Measurements from ENCODE around the gene MYLK3.

- no peak for TF ChIP-seq POLR2A (IDR thresholded peaks at IDR 0.05)
- TF ChIP-seq CTCF (IDR thresholded peaks at IDR 0.05), result no peak
- no peak for TF ChIP-seq POLR2AphosphoS5 (IDR thresholded peaks at IDR 0.05)
These were observed 51.2 kb downstream of the MYLK3 start for GRCh38 chr16:46696957-46697356.

Data from prostate gland (tissue), 2 donors.